Smooth muscle cell (in vitro differentiated cells): ENCODE measurements around the gene SCN4B. TPM values are rescaled to one million over a fixed set of nuclear protein-coding genes. Genes with fewer than 3 reads are reported as not detected.

Experiments
- DNase-seq: peaks from one replicate; lab custom pipeline; 2025; ENCODE audit not compliant: unreplicated experiment; lab: John Stamatoyannopoulos, UW
- H2AFZ ChIP-seq: fragments of 200-600 bp; sonication (generic); 2 replicates; pipeline ENCODE4 v1.6.0; 2016; ENCODE audit warnings: antibody characterized with exemption, low read depth, mild to moderate bottlenecking
- H3F3A ChIP-seq: fragments of 200-600 bp; sonication (generic); 2 replicates; pipeline ENCODE4 v1.6.0; 2017; ENCODE audit warnings: antibody characterized with exemption, low read depth
- H3K27ac ChIP-seq: fragments of 200-600 bp; sonication (generic); 2 replicates; pipeline ENCODE4 v1.5.1; 2016; ENCODE audit warnings: low read depth, mild to moderate bottlenecking
- H3K27me3 ChIP-seq: fragments of 200-600 bp; sonication (generic); 2 replicates; pipeline ENCODE4 v1.6.1; 2016; ENCODE audit warnings: low read depth, mild to moderate bottlenecking
- H3K36me3 ChIP-seq: fragments of 200-600 bp; sonication (generic); 2 replicates; pipeline ENCODE4 v1.5.1; 2016; ENCODE audit warnings: low read depth
- H3K4me1 ChIP-seq: fragments of 200-600 bp; sonication (generic); 2 replicates; pipeline ENCODE4 v1.5.1; 2016; ENCODE audit warnings: low read depth
- H3K4me2 ChIP-seq: fragments of 200-600 bp; sonication (generic); 2 replicates; pipeline ENCODE4 v1.6.0; 2016; ENCODE audit warnings: mild to moderate bottlenecking
- H3K4me3 ChIP-seq: fragments of 200-600 bp; sonication (generic); 2 replicates; pipeline ENCODE4 v1.5.1; 2016; ENCODE audit warnings: mild to moderate bottlenecking
- H3K79me2 ChIP-seq: fragments of 200-600 bp; sonication (generic); 2 replicates; pipeline ENCODE4 v1.6.0; 2016; ENCODE audit warnings: low read depth, mild to moderate bottlenecking
- H3K9ac ChIP-seq: fragments of 200-600 bp; sonication (generic); 2 replicates; pipeline ENCODE4 v1.6.0; 2016; ENCODE audit warnings: low read depth
- H3K9me3 ChIP-seq: fragments of 200-600 bp; sonication (generic); replicated peaks from 2 replicates; pipeline ENCODE4 v1.5.1; 2016; ENCODE audit warnings: low read depth
- H4K20me1 ChIP-seq: fragments of 200-600 bp; sonication (generic); 2 replicates; pipeline ENCODE4 v1.6.0; 2016; ENCODE audit warnings: low read depth
- WGBS: methylation state at CpG from one replicate; pipeline ENCODE4 v1.1.7; 2016; ENCODE audit warnings: low lambda C conversion rate; 5-methylcytosine and 5-hydroxymethylcytosine counted together
- polyA plus RNA-seq: library from polyadenylated mRNA; unstranded; fragments of >200 nt; fragmentation: Nextera tagmentation; extraction: Ambion mirVana; gene quantifications from 2 replicates; pipeline ENCODE4 v1.2.1, GENCODE V29; 2016
- total RNA-seq: library from RNA; depleted of rRNA; stranded (reverse); fragments of >200 nt; gene quantifications from 2 replicates; pipeline ENCODE4 v1.2.3, GENCODE V29; 2014
- TF ChIP-seq, protein P1 (sequence below): fragments of 200-600 bp; sonication (generic); IDR thresholded peaks from 2 replicates; pipeline ENCODE4 v1.5.1; 2017; ENCODE audit warnings: borderline replicate concordance, mild to moderate bottlenecking, antibody characterized with exemption; ENCODE audit not compliant: insufficient read depth, poor library complexity, severe bottlenecking

Gene SCN4B, protein sequence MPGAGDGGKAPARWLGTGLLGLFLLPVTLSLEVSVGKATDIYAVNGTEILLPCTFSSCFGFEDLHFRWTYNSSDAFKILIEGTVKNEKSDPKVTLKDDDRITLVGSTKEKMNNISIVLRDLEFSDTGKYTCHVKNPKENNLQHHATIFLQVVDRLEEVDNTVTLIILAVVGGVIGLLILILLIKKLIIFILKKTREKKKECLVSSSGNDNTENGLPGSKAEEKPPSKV
- total RNA-seq = not detected in 2 replicates
- not detected in 2 replicates for polyA plus RNA-seq

DNA sequence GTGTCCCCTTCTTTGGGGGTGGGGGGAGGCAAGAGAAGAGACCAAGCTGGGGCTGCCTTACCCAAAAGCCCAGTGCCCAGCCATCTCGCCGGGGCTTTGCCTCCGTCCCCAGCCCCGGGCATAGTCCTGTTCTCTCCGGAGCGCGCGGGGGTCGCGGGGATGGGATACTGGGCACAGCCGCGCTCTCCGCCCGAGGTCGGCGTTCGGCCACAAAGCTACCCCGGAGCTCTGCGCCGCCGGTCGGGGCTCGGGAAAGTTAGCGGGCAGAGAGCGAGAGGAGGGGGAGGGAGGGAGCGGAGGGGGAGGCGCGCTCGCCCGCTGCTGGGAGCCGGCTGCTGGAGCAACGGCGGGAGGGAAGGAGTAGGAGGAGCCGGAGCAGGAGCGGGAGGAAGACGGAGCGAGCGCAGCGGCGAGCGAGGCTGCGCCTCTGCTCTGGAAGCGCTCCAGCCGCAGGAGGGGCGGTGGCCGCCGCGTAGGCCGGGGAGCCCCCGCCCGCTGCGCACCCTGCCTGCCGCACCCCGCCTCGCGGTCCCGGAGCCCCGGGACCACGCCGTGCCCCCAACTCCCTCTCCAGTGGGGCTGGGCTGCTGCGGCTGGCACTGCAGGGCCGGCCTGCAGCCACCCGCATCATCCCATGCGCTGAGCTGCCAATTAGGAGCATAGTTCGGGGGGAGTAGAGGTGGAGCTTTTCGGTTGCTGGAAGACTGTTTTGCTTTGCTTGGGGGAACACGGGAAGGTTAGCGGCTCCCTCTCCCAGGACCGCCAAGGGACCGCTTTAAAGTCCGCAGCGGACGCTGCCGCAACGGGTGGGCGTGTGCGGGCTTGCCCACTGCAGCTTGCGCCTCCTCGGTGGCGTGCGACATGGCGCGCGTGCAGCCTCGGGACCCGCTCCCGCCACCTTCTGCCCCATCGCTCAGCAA lies at the start of gene SCN4B:
Gene SCN4B (minus strand): TSS at position 272 of the 920 bp plus-strand sequence. CDS start 150 bp downstream, at position 122.
- Histone ChIP-seq H2AFZ (peak within 1 kb of the TSS; percentile 88), H3K27me3 (peaks cover 97% of the 10 kb centered on the region), H4K20me1 (no peaks in the 10 kb centered on the region), H3K9ac (no peak within 1 kb of the TSS), H3K4me3 (peak within 1 kb of the TSS; percentile 66), H3K79me2 (no peaks in the 10 kb centered on the region), H3F3A (no peaks in the 10 kb centered on the region), H3K36me3 (no peaks in the 10 kb centered on the region), H3K27ac (no peak within 1 kb of the TSS), H3K4me1 (peaks cover 26% of the 10 kb centered on the region), H3K9me3 (no peaks in the 10 kb centered on the region), H3K4me2 (peak within 1 kb of the TSS; percentile 96)
- peak; percentile 28 for DNase-seq
- TF ChIP-seq, protein P1, sequence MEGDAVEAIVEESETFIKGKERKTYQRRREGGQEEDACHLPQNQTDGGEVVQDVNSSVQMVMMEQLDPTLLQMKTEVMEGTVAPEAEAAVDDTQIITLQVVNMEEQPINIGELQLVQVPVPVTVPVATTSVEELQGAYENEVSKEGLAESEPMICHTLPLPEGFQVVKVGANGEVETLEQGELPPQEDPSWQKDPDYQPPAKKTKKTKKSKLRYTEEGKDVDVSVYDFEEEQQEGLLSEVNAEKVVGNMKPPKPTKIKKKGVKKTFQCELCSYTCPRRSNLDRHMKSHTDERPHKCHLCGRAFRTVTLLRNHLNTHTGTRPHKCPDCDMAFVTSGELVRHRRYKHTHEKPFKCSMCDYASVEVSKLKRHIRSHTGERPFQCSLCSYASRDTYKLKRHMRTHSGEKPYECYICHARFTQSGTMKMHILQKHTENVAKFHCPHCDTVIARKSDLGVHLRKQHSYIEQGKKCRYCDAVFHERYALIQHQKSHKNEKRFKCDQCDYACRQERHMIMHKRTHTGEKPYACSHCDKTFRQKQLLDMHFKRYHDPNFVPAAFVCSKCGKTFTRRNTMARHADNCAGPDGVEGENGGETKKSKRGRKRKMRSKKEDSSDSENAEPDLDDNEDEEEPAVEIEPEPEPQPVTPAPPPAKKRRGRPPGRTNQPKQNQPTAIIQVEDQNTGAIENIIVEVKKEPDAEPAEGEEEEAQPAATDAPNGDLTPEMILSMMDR = no peak
- 2% methylated on average over 51 of the region's 88 CpGs for WGBS

DNA sequence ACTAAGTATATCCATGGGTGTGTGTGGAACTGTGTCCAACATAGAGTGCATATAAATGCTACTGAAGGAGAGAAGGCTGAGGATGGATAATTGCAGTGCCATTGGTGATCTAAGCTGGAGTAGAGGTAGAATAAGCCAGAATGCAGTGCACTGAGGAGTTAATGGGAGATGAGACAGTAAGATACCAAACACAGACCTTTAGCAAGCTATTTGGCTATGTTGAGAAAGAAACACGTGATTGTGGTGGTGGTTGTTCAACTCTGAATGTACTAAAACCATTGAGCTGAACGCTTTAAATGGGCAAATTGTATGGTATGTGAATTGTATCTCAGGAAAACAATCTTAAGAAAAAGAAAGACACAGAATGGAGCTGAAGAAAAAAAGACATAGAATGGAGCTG lies 49.3 kb upstream of the SCN4B start:
- 94% methylated on average over 2 of the region's 2 CpGs for WGBS
- Histone ChIP-seq H3F3A (no peaks in the 10 kb centered on the region), H3K27me3 (peaks cover 51% of the 10 kb centered on the region), H2AFZ (no peak overlapping the region), H3K9ac (no peak overlapping the region), H4K20me1 (no peaks in the 10 kb centered on the region), H3K4me2 (no peak overlapping the region), H3K9me3 (no peaks in the 10 kb centered on the region), H3K4me3 (no peak overlapping the region), H3K27ac (no peak overlapping the region), H3K79me2 (no peaks in the 10 kb centered on the region), H3K36me3 (no peaks in the 10 kb centered on the region), H3K4me1 (no peaks in the 10 kb centered on the region)
- TF ChIP-seq, protein P1 = no peak
- DNase-seq = no peak

DNA sequence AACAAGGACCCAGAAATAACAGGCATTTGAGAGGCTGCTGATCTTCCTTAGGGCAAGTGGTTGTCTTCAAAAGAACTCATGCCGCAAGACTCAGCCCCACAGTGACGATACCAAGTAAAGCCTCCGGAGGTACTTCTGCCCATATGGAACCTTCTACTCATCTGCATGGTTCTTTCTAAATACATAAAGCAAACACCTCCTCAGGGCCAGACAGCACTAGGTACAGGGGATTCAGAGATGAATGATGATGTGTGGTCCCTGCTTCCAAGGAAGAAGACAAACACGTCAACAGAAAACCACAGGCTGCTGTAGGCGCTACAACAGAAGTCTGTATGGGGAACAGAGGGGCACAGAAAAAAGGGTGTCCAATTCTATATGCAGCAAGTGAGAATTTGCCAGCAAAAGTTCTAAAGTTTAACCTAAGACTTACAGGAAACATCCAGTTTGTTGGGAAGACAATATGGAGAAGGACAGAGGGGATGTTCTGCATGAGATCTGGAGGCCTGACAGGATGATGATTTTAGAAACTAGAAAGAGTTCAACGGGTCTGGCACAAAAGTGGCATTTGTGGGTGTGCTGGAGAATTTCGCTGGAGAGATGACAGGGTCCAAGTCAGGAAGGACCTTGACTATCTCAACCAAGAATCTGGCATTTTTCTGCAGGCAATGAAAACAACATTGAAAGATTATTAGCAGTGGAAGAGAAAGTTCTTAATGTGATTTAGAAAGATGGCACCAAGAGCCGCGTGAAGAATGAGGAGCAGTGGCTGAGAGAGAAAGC lies 48.5 kb upstream of the SCN4B start:
- no peak overlapping the region for H2AFZ ChIP-seq
- no peaks in the 10 kb centered on the region for H4K20me1 ChIP-seq
- no peak overlapping the region for H3K27ac ChIP-seq
- no peaks in the 10 kb centered on the region for H3F3A ChIP-seq
- no peaks in the 10 kb centered on the region for H3K36me3 ChIP-seq
- 89% methylated on average over 9 of the region's 9 CpGs for WGBS
- peaks cover 47% of the 10 kb centered on the region for H3K27me3 ChIP-seq
- H3K4me2 ChIP-seq = no peak overlapping the region
- DNase-seq = no peak
- no peaks in the 10 kb centered on the region for H3K79me2 ChIP-seq
- no peak overlapping the region for H3K4me3 ChIP-seq
- TF ChIP-seq, protein P1 = no peak
- H3K4me1 ChIP-seq = no peaks in the 10 kb centered on the region
- H3K9ac ChIP-seq = no peak overlapping the region
- H3K9me3 ChIP-seq = no peaks in the 10 kb centered on the region
